ENCODE data around the gene NOXO1.

DNA sequence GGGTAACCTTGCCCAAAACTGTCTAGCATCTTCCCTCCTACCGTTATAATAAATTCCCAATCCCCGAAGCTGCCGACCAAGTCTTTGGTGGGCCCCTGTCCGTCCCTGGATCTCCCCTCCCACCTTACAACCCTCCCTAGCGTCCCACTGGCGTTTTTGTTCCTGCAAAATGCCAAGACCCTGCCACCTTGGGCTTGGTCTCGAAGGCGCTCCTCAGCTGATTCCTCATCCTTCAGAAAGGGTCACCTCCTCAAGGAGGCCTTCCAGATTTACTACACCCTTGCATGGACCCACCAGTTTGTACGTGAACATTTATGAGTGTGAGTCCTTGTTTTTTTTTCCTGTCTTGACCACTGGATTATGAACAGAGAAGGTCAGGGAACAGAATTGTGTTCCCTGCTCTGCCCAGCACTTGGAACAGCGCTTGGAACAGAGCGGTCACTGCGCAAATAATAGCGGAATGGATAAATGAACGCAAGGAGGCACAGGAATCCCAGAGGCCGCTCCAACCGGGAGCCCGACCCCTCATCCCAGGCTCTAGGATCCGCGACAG lies 1.8 kb upstream of the NOXO1 start:
- TF ChIP-seq, protein P1, sequence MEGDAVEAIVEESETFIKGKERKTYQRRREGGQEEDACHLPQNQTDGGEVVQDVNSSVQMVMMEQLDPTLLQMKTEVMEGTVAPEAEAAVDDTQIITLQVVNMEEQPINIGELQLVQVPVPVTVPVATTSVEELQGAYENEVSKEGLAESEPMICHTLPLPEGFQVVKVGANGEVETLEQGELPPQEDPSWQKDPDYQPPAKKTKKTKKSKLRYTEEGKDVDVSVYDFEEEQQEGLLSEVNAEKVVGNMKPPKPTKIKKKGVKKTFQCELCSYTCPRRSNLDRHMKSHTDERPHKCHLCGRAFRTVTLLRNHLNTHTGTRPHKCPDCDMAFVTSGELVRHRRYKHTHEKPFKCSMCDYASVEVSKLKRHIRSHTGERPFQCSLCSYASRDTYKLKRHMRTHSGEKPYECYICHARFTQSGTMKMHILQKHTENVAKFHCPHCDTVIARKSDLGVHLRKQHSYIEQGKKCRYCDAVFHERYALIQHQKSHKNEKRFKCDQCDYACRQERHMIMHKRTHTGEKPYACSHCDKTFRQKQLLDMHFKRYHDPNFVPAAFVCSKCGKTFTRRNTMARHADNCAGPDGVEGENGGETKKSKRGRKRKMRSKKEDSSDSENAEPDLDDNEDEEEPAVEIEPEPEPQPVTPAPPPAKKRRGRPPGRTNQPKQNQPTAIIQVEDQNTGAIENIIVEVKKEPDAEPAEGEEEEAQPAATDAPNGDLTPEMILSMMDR (IDR thresholded peaks at IDR 0.05) = no peak
- TF ChIP-seq POLR2A (IDR thresholded peaks at IDR 0.05) = no peak

Data from thyroid gland (tissue), 4 donors.